HFFc6 (cell line): ENCODE results near the gene TSPAN17. TPM values are rescaled to one million over a fixed set of nuclear protein-coding genes. Genes with fewer than 3 reads are reported as not detected.
"Not testable (repeated sequence)": the region's sequence is repeated elsewhere in the genome, so short reads cannot be mapped to it uniquely, and the experiment has no call there.

Source experiments
- DNase-seq: peaks from one replicate; pipeline ENCODE4 v3.0.0-alpha.2; 2018
- H3K27ac Mint-ChIP-seq: 2 replicates; pipeline ENCODE4 v1.8.0; 2020; ENCODE audit warnings: mild to moderate bottlenecking, mixed read lengths
- H3K27me3 Mint-ChIP-seq: 2 replicates; pipeline ENCODE4 v1.8.0; 2021; ENCODE audit warnings: mild to moderate bottlenecking, moderate library complexity, mixed read lengths; ENCODE audit not compliant: insufficient read depth
- H3K36me3 Mint-ChIP-seq: 2 replicates; pipeline ENCODE4 v1.8.0; 2021; ENCODE audit warnings: low read depth, mixed read lengths
- H3K4me1 Mint-ChIP-seq: 2 replicates; pipeline ENCODE4 v1.8.0; 2020; ENCODE audit warnings: low read depth, mixed read lengths
- H3K4me3 Mint-ChIP-seq: 2 replicates; pipeline ENCODE4 v1.8.0; 2020; ENCODE audit warnings: mild to moderate bottlenecking, moderate library complexity, mixed read lengths
- H3K9me3 Mint-ChIP-seq: 2 replicates; pipeline ENCODE4 v1.8.0; 2020; ENCODE audit warnings: mild to moderate bottlenecking, mixed read lengths
- long read RNA-seq: library from polyadenylated mRNA; unstranded; transcript quantifications from one replicate; pipeline ENCODE4 v2.0.0, GENCODE V29; 2019
- total RNA-seq, 6 experiments: library from RNA; stranded (reverse); fragmentation: NEBNext Ultra II Directional; extraction: Animal tissue kit (Norgen Biotek cat#: 25700); gene quantifications; 2 replicates in 1 of 6; 3 replicates in 5 of 6; pipeline ENCODE4 v1.2.3, GENCODE V29; 2021
- TF ChIP-seq, protein P1 (sequence below): fragments of 200-600 bp; sonication (generic); IDR thresholded peaks from 2 replicates; pipeline ENCODE4 v1.5.0; 2021; ENCODE audit warnings: antibody characterized with exemption, mild to moderate bottlenecking

The TSPAN17 gene, protein sequence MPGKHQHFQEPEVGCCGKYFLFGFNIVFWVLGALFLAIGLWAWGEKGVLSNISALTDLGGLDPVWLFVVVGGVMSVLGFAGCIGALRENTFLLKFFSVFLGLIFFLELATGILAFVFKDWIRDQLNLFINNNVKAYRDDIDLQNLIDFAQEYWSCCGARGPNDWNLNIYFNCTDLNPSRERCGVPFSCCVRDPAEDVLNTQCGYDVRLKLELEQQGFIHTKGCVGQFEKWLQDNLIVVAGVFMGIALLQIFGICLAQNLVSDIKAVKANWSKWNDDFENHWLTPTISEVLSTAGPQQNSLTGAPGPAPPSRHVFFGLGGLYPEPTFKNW
- total RNA-seq, result 10 to 100 TPM; 51.4 to 64.9 (median 57.6) TPM
- long read RNA-seq, transcript TSPAN17-207 (9 exons, 2,457 nt), result major isoform, 17 of 40 reads
- long read RNA-seq, transcript TSPAN17-209 (9 exons, 2,361 nt), result minor isoform, 5 of 40 reads
- long read RNA-seq, partial matches to known transcripts, result 12 of 40 reads
- long read RNA-seq, other reads (novel, unspliced or antisense), result 6 of 40 reads

- TF ChIP-seq, protein P1, sequence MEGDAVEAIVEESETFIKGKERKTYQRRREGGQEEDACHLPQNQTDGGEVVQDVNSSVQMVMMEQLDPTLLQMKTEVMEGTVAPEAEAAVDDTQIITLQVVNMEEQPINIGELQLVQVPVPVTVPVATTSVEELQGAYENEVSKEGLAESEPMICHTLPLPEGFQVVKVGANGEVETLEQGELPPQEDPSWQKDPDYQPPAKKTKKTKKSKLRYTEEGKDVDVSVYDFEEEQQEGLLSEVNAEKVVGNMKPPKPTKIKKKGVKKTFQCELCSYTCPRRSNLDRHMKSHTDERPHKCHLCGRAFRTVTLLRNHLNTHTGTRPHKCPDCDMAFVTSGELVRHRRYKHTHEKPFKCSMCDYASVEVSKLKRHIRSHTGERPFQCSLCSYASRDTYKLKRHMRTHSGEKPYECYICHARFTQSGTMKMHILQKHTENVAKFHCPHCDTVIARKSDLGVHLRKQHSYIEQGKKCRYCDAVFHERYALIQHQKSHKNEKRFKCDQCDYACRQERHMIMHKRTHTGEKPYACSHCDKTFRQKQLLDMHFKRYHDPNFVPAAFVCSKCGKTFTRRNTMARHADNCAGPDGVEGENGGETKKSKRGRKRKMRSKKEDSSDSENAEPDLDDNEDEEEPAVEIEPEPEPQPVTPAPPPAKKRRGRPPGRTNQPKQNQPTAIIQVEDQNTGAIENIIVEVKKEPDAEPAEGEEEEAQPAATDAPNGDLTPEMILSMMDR, result peak; percentile 53
- H3K27me3 Mint-ChIP-seq, result no peaks in the 10 kb centered on the region; the same call in 1 of the 2 replicates
- no peaks in the 10 kb centered on the region for H3K9me3 Mint-ChIP-seq
- peak within 1 kb of the TSS; percentile 91 for H3K4me3 Mint-ChIP-seq
- H3K36me3 Mint-ChIP-seq, result no peaks in the 10 kb centered on the region
- DNase-seq, result peak; percentile 99
- peak within 1 kb of the TSS; percentile 77 for H3K27ac Mint-ChIP-seq
- H3K4me1 Mint-ChIP-seq, result peaks cover 24% of the 10 kb centered on the region
Observed at GRCh38 chr5:176647030-176647842, at the start of gene TSPAN17. TSS of gene TSPAN17 (plus strand) at chr5:176647484. CDS start at chr5:176647616, 132 bp downstream.

- H3K36me3 Mint-ChIP-seq, H3K27me3 Mint-ChIP-seq, H3K4me3 Mint-ChIP-seq, H3K27ac Mint-ChIP-seq, DNase-seq, H3K9me3 Mint-ChIP-seq, H3K4me1 Mint-ChIP-seq: not testable (repeated sequence)
Observed at GRCh38 chr5:176599749-176600430, 47.4 kb upstream of the TSPAN17 start.

- TF ChIP-seq, protein P1, result no peak
- DNase-seq, result no peak
- no peaks in the 10 kb centered on the region; the same call in 1 of the 2 replicates for H3K36me3 Mint-ChIP-seq
- H3K27ac Mint-ChIP-seq, result no peak overlapping the region
- no peaks in the 10 kb centered on the region for H3K4me1 Mint-ChIP-seq
- peaks cover 2% of the 10 kb centered on the region; the same call in 1 of the 2 replicates for H3K27me3 Mint-ChIP-seq
- no peak overlapping the region for H3K4me3 Mint-ChIP-seq
- H3K9me3 Mint-ChIP-seq, result no peaks in the 10 kb centered on the region
Observed at GRCh38 chr5:176601901-176602482, 45.3 kb upstream of the TSPAN17 start.

DNA sequence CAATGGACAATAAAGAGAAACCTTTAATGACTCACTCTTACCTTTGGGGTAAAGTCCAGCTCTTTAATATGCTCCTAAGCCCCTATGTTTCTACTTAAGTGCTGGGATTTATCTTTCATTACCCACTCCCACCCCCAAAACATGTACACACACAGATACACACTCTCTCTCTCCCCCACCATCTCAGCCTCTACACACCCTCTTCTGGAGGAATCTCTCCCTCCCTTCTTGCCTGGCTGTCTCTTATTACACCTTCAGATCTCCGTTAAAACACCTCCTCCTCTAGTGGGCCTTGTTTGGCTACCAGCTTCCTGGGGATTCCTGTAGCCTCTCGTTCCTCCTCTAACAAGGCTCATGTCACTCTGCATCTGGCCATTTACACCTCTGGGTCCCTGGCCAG, 44.2 kb upstream of the TSPAN17 start:
- H3K27me3 Mint-ChIP-seq, result peaks cover 2% of the 10 kb centered on the region; the same call in 1 of the 2 replicates
- H3K4me1 Mint-ChIP-seq, result no peaks in the 10 kb centered on the region
- no peak overlapping the region for H3K4me3 Mint-ChIP-seq
- no peak for DNase-seq
- TF ChIP-seq, protein P1, result no peak
- no peaks in the 10 kb centered on the region; the same call in 1 of the 2 replicates for H3K36me3 Mint-ChIP-seq
- H3K27ac Mint-ChIP-seq, result no peak overlapping the region
- H3K9me3 Mint-ChIP-seq, result no peaks in the 10 kb centered on the region

GRCh38 chr5:176606032-176606431, 41.3 kb upstream of the TSPAN17 start:
- DNase-seq, result no peak
- Mint-ChIP-seq H3K27me3 (peaks cover 2% of the 10 kb centered on the region; the same call in 1 of the 2 replicates), H3K9me3 (no peaks in the 10 kb centered on the region), H3K27ac (no peak overlapping the region), H3K4me1 (peaks cover 7% of the 10 kb centered on the region), H3K36me3 (no peaks in the 10 kb centered on the region), H3K4me3 (no peak overlapping the region)
- TF ChIP-seq, protein P1, result no peak
